Skeletal muscle satellite cell (primary cell): Measurements from ENCODE around the gene CAPN14.

Experiments
- H3K27me3 ChIP-seq: 2 replicates; pipeline ENCODE4 v1.7.0; 2013; ENCODE audit warnings: low read length; ENCODE audit not compliant: control insufficient read depth, insufficient read depth
- H3K36me3 ChIP-seq: 2 replicates; pipeline ENCODE4 v1.7.0; 2013; ENCODE audit warnings: mild to moderate bottlenecking, control low read depth, low read length; ENCODE audit not compliant: insufficient read depth
- H3K4me1 ChIP-seq: 2 replicates; pipeline ENCODE4 v1.7.0; 2013; ENCODE audit warnings: low read length; ENCODE audit not compliant: control insufficient read depth, insufficient read depth
- H3K4me2 ChIP-seq: 2 replicates; pipeline ENCODE4 v1.7.0; 2013; ENCODE audit warnings: mild to moderate bottlenecking, low read length
- H3K4me3 ChIP-seq: 2 replicates; pipeline ENCODE4 v1.7.0; 2013; ENCODE audit warnings: low read length
- H3K9ac ChIP-seq: 2 replicates; pipeline ENCODE4 v1.7.0; 2013; ENCODE audit warnings: mild to moderate bottlenecking, low read depth, low read length, moderate library complexity
- H3K9me3 ChIP-seq: replicated peaks from 2 replicates; pipeline ENCODE4 v1.7.0; 2013; ENCODE audit warnings: mild to moderate bottlenecking, control low read depth, low read length

Gene CAPN14

DNA sequence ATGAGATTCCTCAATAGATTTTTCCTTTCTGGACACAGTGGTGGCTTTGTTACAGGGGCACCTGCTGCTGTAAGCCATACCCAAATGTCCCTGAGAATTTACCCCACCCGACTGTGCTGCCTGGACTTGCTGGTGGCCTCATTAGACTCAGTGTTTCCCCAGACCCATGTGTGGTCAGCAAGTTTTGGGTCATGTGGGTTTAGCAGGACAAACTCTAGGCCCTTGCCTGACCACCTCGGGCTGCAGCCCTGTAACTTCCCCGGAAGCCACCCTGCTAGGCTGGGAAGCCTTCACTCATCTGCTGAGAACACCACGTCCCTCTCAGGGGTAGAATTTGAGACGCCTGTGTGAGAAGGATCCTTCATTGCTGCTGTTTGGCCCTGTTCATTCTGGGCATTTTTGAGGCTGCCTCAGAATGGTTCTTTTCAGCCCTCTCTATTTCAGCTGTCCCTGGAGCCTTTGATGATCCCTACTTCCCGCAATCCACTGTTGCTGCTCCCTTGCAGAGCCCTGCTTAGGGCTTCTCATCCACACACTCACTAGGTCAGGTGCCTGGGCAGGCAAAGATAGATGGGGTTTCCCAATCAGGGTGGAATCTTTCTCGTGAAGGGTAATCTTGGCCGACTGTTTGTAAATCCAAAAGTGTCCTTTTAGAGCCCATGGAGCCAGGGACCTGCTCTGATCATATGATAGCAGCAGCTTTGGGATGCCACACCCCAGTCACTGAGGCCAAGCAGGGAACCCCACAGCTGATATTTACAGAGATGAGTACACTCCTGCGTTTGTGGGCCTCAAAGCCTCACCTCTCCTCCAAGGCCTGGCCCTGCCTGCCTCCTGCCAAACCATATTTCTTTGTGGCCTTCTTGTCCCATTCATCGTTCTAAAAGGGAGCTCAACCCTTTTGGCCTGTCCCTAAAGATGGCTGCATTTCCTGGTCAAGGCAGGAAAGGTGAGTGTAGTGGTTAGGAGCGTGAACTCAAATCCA is 23.4 kb upstream of the CAPN14 start:
- H3K4me3 ChIP-seq = no peak overlapping the region
- H3K4me1 ChIP-seq = peaks cover 10% of the 10 kb centered on the region
- H3K9me3 ChIP-seq = no peaks in the 10 kb centered on the region
- H3K4me2 ChIP-seq = no peak overlapping the region
- no peaks in the 10 kb centered on the region for H3K36me3 ChIP-seq
- H3K27me3 ChIP-seq = no peaks in the 10 kb centered on the region
- H3K9ac ChIP-seq = no peak overlapping the region

GRCh38 chr2:31239593-31240177 is 22.4 kb upstream of the CAPN14 start:
- Histone ChIP-seq H3K27me3 (no peaks in the 10 kb centered on the region), H3K36me3 (no peaks in the 10 kb centered on the region), H3K4me3 (no peak overlapping the region), H3K9ac (no peak overlapping the region), H3K4me1 (peaks cover 13% of the 10 kb centered on the region), H3K4me2 (no peak overlapping the region), H3K9me3 (no peaks in the 10 kb centered on the region)

GRCh38 chr2:31238906-31239592 is 21.7 kb upstream of the CAPN14 start:
- H3K9ac ChIP-seq = no peak overlapping the region
- no peak overlapping the region for H3K4me2 ChIP-seq
- H3K36me3 ChIP-seq = no peaks in the 10 kb centered on the region
- H3K27me3 ChIP-seq = no peaks in the 10 kb centered on the region
- H3K9me3 ChIP-seq = no peaks in the 10 kb centered on the region
- peaks cover 17% of the 10 kb centered on the region for H3K4me1 ChIP-seq
- H3K4me3 ChIP-seq = no peak overlapping the region

DNA sequence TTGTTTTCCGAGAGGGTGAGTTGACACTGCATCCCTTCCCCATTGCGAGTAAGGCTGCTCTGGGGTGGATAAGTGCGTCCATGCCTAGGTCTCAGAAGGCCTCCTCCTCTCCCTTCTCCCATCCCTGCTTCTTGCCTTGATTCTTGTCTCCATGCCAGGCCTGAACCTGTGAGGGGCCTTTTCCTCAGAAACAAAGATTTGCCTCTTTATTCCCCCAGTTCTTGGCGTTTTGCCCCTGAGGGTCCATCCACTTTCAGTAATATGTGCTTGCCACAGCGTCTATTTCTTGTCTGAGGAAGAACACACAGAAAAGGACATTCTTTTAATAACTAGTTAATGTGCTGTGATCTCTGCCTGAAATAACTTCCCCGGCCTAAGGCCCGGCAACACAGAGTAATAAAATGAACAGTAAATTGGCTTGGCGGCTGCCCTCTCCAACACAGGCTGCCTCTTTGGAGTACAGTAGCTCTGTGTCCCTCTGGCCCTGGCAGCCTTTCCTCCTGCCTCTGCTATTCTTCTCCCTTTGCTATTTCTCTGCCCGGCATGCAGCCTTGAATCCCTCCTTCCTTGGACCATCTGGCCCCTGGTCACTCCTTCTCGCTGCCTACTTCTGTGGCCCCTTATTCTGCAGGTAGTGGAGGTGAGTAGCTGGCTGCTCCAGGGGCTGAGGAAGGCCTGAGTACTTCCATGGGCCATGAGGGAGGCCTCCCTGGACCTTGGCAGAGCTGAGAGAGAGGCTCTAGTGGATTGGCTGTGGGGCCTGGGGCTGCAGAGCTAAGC is 21.0 kb upstream of the CAPN14 start:
- no peaks in the 10 kb centered on the region for H3K36me3 ChIP-seq
- H3K4me2 ChIP-seq = no peak overlapping the region
- no peak overlapping the region for H3K9ac ChIP-seq
- H3K4me3 ChIP-seq = no peak overlapping the region
- H3K4me1 ChIP-seq = peaks cover 17% of the 10 kb centered on the region
- H3K9me3 ChIP-seq = no peaks in the 10 kb centered on the region
- H3K27me3 ChIP-seq = no peaks in the 10 kb centered on the region

DNA sequence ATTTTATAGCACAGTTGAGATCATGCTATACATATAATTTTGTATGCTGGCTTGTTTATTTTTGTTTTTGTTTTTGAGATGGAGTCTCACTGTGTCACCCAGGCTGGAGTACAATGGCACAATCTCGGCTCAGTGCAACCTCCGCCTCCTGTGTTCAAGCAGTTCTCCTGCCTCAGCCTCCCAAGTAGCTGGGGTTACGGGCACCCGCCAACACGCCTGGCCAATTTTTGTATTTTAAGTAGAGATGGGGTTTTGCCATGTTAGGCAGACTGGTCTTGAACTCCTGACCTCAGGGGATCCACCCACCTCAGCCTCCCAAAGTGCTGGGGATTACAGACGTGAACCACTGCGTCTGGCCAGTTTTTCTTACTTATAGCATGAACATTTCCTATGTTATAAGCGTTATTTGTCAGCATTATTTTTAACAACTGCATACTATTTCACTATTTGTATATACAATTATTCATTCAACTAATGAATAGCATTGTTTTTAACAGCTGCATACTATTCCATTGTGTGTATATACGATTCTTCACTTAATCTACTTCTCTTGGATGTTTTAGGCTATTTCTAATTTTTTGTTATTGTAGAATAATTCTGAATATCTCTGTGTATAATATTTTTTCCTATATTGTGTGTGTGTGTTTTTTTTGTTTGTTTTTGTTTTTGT is 20.2 kb upstream of the CAPN14 start:
- Histone ChIP-seq H3K4me2 (no peak overlapping the region), H3K27me3 (no peaks in the 10 kb centered on the region), H3K9me3 (no peaks in the 10 kb centered on the region), H3K4me3 (no peak overlapping the region), H3K4me1 (peaks cover 17% of the 10 kb centered on the region), H3K36me3 (no peaks in the 10 kb centered on the region), H3K9ac (no peak overlapping the region)

DNA sequence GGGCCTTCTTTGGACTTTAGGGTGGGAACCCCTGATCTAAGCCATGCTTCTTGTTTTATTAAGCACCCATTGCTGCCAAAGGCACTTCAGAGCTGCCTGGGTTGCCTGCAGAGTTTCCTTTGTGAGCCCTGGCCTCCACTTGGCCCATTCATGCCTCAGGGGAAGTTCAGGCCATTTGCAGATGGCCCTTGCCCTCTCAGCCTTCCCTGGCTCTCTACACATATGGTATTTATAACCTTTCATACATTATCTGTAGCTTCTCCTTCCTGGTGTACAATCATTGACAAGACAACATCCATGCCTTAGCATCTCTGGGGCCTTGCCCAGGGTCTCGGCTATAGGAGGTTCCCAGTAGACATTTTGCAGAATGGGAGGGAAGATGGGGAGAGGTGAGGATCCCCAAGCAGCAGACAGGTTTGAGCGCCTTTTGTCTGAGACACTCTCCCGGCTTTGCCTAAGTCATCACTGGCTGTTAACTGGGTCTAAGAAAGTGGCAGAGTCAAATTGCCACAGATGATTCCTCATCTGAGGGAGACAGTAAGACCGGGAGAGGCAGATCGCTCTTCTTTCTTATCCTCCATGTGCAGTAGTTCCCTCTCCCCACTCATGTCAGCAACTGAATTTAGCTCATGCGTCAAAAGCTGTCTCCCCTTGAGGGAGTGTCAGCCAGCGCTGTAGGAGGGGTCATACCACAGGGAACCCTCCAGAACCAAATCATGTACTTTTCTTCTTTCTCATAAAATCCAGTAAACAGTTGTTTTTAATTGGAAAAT is 19.3 kb upstream of the CAPN14 start:
- Histone ChIP-seq H3K27me3 (no peaks in the 10 kb centered on the region), H3K9ac (no peak overlapping the region), H3K4me2 (no peak overlapping the region)

DNA sequence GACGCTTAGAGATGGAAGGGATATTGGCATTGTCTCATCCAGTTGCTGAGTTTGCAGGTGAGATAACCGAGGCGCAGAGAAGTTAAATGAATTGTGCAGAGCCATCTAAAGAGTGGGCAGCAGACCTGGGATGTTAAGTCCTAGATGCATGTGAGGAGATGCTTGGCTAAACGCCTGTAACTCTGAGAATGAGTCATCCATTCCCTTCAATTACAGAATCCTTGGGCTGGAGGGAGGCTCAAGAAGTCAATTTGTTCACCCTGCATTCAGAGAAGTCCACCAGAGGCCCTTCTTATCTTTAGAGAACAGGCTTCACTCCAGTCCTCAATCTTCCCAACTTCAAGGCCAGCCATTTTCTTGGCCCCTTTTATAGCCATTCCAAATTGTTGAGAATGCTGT is 18.2 kb upstream of the CAPN14 start:
- Histone ChIP-seq H3K36me3 (no peaks in the 10 kb centered on the region), H3K4me3 (no peak overlapping the region), H3K4me1 (peaks cover 17% of the 10 kb centered on the region), H3K9me3 (no peaks in the 10 kb centered on the region), H3K4me2 (no peak overlapping the region), H3K27me3 (peaks cover 5% of the 10 kb centered on the region), H3K9ac (no peak overlapping the region)

More for the DNA sequence above, 19.3 kb upstream of the CAPN14 start:
- H3K36me3 ChIP-seq = no peaks in the 10 kb centered on the region
- peaks cover 17% of the 10 kb centered on the region for H3K4me1 ChIP-seq
- no peaks in the 10 kb centered on the region for H3K9me3 ChIP-seq
- no peak overlapping the region for H3K4me3 ChIP-seq

DNA sequence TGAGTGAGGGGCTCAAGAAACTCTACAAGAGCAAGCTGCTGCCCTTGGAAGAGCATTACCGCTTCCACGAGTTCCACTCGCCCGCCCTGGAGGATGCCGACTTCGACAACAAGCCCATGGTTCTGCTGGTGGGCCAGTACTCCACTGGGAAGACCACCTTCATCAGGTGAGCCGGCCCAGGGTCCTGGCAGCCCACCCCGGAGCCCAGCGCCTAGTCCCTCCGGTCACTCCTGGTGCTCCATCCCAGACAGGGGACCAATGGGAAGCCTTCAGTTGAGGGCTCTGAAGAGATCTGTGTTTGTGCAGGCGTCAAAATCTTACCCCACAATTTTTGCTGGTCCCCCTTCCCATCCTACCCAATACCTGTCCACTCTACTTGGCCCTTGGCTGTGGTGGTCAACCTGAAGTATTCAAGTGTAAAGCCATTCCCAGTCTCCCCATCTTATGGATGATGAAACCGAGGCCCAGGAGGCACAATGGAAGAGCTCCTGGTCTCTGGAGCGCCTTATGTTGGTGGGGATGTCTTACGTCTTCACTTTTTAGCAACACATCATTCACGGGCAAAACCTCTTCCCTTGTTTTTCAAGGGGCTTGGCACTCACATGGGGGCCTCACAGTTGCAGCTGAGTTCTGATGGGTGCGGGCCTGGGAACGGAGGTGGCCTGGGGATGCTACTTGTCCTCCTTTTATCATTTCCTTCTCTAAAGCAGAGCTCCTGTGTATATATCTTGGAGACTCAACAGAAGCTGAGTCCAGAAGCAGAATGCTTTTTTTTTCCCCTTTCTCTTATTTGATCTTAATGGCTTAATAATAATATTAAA is 17.6 kb upstream of the CAPN14 start:
- peak overlapping the region; percentile 75 for H3K9ac ChIP-seq
- H3K27me3 ChIP-seq = peaks cover 10% of the 10 kb centered on the region
- H3K9me3 ChIP-seq = no peaks in the 10 kb centered on the region
- H3K4me3 ChIP-seq = peak overlapping the region; percentile 82
- peaks cover 12% of the 10 kb centered on the region for H3K4me1 ChIP-seq
- H3K4me2 ChIP-seq = peak overlapping the region; percentile 97
- H3K36me3 ChIP-seq = no peaks in the 10 kb centered on the region

- Histone ChIP-seq H3K9ac (peak within 1 kb of the TSS; percentile 75), H3K36me3 (no peaks in the 10 kb centered on the region), H3K4me1 (peaks cover 6% of the 10 kb centered on the region), H3K27me3 (peaks cover 13% of the 10 kb centered on the region), H3K4me2 (peak within 1 kb of the TSS; percentile 97), H3K4me3 (peak within 1 kb of the TSS; percentile 82), H3K9me3 (no peaks in the 10 kb centered on the region)
These were observed 16.7 kb upstream of the CAPN14 start, which contains the start of gene EHD3 for GRCh38 chr2:31233741-31234682. Gene EHD3 (plus strand): TSS chr2:31234152. CDS start chr2:31234622, 470 bp downstream.
